GM18502 (cell line): Measurements from ENCODE around the gene PGAP6.
"Not testable (repeated sequence)": the region's sequence is repeated elsewhere in the genome, so short reads cannot be mapped to it uniquely, and the experiment has no call there.

Source experiments
- ATAC-seq: cut with Tn5 transposase; IDR thresholded peaks from one replicate; pipeline ENCODE4 v1.9.1; 2021; ENCODE audit warnings: mild to moderate bottlenecking; ENCODE audit not compliant: unreplicated experiment, poor library complexity

PGAP6 gene

GRCh38 chr16:353404-354290 lies 28.1 kb downstream of the PGAP6 start:
- no peak for ATAC-seq

GRCh38 chr16:352547-353403 lies 29.0 kb downstream of the PGAP6 start, which contains the start of gene AXIN1:
Gene AXIN1 (minus strand): TSS chr16:352723. CDS start chr16:347025, 5,698 bp downstream.
- ATAC-seq = peak; percentile 64

GRCh38 chr16:351804-352520 lies 29.8 kb downstream of the PGAP6 start:
- ATAC-seq = peak; percentile 30

DNA sequence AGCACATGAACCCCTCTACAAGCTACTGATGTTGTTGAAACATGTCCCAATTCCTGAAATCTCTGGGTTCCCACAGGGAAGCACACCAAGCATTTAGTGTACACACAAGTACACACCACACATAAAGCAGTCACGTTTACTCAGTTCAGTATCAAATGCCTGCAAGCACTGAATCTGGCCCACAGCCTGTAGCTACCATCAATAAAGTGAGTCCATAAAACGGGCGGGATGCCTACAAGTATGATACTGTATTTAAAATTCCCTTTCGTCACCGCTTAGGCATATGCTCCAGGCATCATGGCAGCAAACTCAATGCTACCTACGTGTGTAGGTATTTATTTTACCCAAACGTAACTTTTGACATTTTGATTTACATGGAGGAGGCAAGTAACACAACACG lies 31.6 kb downstream of the PGAP6 start:
- no peak for ATAC-seq

DNA sequence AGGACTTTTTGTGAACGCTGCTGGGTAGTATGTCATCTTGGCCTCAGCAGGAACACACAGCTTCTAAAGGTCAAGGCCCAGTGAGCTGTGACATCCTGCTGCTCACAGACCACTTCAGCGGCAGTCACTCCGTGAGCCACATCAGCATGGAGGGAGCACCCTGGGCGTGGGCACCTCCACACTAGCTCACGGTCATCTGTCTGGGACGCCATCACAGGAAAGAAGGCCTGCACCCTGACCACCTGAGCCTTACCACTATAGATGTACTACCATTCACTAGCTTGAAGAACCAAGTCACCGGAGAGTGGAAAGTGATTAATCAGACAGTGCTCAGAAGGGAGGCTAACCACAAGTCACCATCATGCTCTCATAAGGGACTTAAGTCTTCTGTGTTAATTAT lies 32.6 kb downstream of the PGAP6 start:
- no peak for ATAC-seq

- ATAC-seq = not testable (repeated sequence)
Measured at GRCh38 chr16:348495-348894, 33.3 kb downstream of the PGAP6 start.

- no peak for ATAC-seq
Measured at GRCh38 chr16:347203-347602, 34.6 kb downstream of the PGAP6 start.

DNA sequence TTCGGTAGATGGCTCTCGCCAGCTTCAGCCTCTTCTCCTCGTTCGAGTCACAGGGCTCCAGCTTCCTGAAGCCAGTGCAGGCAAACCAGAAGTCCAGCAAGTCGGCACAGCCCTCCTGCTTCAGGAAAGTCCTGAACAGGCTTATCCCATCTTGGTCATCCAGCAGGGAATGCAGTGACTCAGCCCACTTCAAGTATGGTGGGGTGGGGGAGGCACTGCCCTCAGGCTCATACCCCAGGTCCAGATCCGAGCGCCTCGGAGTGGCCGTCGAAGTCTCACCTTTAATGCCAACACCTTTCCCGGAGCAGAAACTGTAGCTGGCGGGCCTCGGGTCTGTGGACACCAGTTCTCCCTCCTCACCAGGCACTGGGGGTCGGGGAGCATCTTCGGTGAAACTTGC lies 35.2 kb downstream of the PGAP6 start:
- no peak for ATAC-seq

DNA sequence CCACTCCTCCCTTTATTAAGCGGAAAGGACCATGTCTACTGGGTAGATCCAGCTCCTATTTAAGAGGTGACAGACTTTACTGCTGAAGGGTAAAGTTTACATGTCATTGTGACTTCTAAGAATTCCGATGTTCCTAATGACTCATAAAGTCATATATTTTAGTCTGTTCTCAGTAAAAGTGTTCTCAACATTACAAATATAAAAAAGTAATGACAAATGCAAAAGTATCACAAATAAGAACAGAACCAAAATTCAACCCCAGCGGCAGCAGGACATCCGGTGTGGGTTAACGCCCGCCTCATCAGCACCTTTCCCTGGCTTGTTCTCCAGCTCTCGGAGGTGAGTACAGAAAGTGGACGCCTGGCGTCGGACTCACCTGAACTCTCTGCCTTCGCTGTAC lies 36.0 kb downstream of the PGAP6 start:
- ATAC-seq = no peak

- ATAC-seq = no peak
Measured at GRCh38 chr16:342455-343213, 39.1 kb downstream of the PGAP6 start.

GRCh38 chr16:341974-342336 lies 39.8 kb downstream of the PGAP6 start:
- not testable (repeated sequence) for ATAC-seq

GRCh38 chr16:341095-341973 lies 40.4 kb downstream of the PGAP6 start:
- ATAC-seq = not testable (repeated sequence)

DNA sequence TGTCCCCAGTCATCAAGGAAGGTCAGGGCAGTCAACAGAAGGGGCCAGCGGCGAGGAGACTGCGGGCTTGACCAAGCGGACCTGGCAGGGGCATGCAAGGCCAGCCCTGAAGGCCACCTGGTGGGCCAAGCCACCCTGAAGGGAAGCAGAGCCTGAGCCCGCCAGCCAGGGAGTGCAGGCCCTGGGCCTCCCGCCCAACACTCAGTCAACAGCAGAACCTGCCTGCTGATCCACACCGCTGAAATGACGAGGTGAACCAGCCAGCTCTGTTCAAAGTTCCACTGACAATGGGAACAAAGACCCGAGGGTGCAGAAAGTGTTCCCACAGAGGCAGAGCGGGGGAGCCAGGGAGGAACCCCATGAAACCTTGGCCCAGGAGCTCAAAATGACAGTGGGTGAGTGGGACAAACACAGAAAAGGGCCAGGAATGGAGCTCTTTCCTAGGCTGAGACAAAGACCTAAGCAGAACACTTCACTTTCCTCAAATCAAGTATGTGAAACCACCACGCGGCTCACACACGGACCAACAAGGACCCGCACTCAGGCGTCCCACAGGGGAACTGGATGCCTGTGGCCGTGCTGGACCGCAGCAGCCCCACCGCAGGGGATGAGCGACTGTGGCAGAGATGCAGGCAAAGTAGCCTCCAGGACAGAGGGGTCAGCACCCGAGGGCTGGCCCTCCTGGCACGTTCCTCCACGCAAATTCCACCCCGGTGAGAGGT lies 41.2 kb downstream of the PGAP6 start:
- no peak for ATAC-seq

GRCh38 chr16:339680-340079 lies 42.1 kb downstream of the PGAP6 start:
- no peak for ATAC-seq

DNA sequence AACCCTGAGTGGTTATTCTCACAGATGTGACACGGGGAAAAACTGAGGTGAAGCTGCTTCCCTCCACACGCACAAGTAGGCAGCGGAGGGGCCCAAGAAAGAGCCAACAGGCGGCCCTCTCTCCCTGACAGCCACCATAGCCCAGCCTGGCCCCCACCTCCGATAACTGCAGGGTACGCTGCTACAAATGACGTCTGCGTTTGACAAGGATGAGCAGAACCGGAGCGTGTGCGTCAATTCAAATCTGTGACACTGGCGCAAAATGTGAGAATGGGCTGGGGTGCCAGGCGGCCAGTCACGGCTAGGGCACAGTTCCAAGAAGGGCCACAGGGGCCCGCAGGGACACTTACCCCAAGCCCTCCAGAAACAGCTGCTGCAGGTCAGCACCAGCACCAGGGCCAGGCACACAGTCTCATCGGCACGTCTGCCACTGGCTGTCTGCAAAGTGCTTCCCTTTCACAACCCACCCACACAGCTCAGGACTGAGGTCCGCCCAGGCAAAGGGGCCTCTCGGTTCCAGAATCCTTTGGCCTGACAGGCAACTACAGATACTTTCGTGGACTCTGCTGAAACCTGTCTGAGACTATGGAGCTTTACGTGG lies 43.7 kb downstream of the PGAP6 start:
- no peak for ATAC-seq

- ATAC-seq = no peak
Measured at GRCh38 chr16:337437-337836, 44.3 kb downstream of the PGAP6 start.

DNA sequence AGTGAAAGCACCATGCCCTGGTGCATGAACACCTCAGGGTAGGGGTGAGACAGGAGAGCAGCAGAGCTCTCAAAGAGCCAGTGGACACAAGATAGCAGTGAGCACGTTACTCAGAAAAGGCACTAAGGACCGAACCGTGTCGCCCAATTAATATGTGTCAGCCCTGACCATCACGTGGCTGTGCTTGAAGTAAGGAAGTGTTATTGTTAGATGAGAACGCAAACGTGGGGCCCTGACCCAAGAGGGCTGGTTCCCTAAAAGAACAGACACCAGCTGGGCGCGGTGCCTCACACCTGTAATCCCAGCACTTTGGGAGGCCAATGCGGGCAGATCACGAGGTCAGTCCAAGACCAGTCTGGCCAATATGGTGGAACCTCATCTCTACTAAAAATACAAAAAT lies 45.5 kb downstream of the PGAP6 start:
- no peak for ATAC-seq
